HG03354 (cell line): ENCODE results near the gene PF4V1.
"Not testable (repeated sequence)": the region's sequence is repeated elsewhere in the genome, so short reads cannot be mapped to it uniquely, and the experiment has no call there.

Experiments used
- ATAC-seq: cut with Tn5 transposase; IDR thresholded peaks from one replicate; pipeline ENCODE4 v1.9.1; 2021; ENCODE audit warnings: mild to moderate bottlenecking; ENCODE audit not compliant: unreplicated experiment, poor library complexity, severe bottlenecking

PF4V1 gene

DNA sequence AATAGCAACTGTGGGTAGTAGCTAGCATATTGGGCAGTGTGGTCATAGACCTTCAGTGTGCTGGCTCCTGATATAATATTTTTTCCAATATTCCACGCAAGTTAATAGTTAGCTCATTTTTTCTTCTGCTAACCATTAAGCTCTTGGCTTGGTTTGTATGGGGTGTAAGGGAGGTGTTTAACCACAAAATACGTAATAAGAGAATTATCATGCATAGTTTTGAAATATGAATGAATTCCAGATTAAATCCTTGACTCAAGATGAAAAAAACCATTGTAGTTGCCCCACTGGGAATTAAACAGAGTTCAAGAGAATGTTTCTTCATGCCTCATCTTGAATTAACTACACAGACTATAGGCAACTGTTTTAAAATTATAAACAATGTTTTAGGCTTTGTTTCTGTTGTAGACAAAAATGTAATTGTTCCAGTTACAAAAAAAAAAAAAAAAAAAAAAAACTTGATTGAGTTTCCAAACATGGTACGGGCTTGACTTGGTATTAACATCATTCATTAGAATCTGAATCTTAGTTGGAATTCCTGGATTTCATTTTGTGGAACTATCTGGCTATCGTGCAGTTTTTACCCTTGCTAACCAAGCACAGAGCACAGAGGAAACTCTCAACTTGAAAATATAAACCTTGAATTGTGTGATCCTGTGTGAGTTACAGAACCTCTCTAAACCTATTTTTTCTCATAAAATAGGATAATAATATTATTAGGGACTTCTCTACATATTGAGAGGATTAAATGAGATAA is 44.5 kb downstream of the PF4V1 start:
- ATAC-seq, result no peak

DNA sequence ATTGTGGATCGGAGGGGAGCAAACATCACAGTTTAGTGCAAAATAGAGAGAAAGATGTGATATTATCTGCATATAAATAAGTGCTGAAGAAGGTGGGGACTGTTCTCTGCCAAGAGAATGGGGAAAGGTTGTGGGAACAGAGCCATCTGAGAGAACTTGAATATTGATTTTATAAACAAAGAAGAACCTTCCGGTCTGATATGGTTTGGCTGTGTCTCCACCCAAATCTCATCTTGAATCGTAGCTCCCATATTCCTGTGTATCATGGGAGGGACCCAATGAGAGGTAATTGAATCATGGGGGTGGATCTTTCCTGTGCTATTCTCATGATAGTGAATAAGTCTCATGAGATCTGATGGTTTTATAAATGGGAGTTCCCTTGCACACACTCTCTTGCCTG is 46.2 kb downstream of the PF4V1 start:
- ATAC-seq, result not testable (repeated sequence)

DNA sequence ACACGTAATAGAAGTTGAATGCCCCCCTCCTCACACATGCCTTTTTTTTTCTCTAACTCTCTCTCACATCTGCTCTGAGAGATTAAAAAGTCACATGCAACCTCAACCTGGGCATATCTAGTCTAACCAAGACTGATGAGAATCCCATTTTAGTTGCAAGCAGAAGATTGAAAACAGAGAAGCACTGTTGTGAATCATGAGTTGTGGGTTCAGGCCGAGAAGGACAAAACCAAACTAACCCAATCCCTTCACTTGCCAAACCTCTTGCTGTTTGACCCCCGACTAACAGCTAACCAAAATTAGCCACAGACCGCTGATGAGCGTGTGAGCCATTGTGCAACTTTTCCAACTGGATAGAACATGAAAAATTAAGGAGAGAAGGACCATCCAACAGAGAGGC is 47.9 kb downstream of the PF4V1 start:
- ATAC-seq, result no peak

DNA sequence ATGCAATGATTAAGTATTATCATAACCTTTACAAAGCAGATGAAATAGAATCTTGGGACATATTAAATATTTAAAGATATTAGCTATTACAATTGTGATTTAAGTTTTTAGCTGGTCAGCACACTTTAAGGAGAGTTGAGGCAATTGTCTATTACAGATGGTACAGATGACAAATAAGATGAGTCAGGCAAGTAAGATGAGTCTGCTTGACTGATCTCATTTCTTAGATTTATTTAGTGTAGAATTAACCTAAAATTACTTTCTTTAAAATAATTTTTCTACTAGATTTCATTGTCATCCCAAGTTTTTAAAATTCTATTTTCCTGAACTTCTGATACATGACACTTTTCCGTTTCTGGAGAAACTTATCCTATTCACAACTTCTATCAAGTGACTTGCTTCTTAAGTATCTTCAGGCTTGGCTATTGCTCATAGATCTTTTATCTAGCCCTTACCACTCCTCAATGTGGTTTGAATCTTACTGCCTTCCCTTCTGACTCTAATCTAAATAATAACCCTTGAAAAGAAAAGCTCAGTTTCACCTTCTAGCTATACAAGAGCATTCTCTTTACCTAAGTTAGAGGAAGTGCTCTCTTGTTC is 49.0 kb downstream of the PF4V1 start:
- no peak for ATAC-seq

DNA sequence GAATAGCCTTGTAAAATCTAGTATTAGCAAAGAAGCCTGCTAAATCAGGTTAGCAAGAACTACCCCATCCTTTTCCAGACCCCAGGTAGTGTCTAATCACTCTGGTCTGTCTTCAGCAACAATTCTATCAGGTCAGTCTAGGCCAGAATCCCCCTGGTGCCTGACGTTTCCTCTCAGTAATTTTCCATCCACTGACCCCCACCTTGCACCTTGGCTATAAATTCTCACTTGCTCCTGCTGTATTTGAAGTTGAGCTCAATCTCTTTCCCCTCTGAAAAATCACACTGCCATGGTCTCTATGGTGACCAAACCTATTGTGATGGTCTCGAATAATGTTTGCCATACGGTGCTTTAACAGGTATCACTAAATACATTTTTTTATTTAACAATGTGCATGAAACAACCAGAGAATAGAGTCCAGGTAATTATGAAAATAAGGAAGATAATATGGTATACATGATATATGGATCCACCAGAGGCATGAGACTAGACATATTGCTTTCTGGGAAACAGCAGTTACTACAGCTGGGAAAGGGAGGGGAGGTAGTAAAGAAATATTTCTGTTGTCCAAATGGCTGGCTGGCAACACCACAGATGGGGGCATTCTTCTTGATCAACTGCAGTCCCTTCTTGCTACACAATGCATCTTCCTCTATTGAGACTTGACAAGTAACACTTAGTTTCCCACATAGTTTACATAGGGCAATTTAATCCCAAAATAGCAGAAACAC is 49.9 kb downstream of the PF4V1 start:
- no peak for ATAC-seq
